KMS-11 (cell line): ENCODE data around the gene BGN.

Experiments used
- H2AFZ ChIP-seq: fragments of 200-600 bp; sonication (generic); 2 replicates; pipeline ENCODE4 v1.6.1; 2016; ENCODE audit warnings: antibody characterized with exemption, mixed run types, low read depth
- H3K27ac ChIP-seq: fragments of 200-600 bp; sonication (generic); 2 replicates; pipeline ENCODE4 v1.6.1; 2016; ENCODE audit warnings: mild to moderate bottlenecking, mixed run types
- H3K27me3 ChIP-seq: fragments of 200-600 bp; sonication (generic); 2 replicates; pipeline ENCODE4 v1.6.1; 2017; ENCODE audit warnings: mild to moderate bottlenecking, low read depth, mixed run types, moderate library complexity; ENCODE audit not compliant: insufficient read depth
- H3K36me3 ChIP-seq: fragments of 200-600 bp; sonication (generic); 2 replicates; pipeline ENCODE4 v1.6.1; 2017; ENCODE audit warnings: mild to moderate bottlenecking, mixed run types; ENCODE audit not compliant: insufficient read depth
- H3K4me1 ChIP-seq: fragments of 200-600 bp; sonication (generic); 2 replicates; pipeline ENCODE4 v1.6.1; 2016; ENCODE audit warnings: mild to moderate bottlenecking, low read depth, mixed run types; ENCODE audit not compliant: poor library complexity, severe bottlenecking
- H3K4me2 ChIP-seq: fragments of 200-600 bp; sonication (generic); 2 replicates; pipeline ENCODE4 v1.7.0; 2016; ENCODE audit warnings: mild to moderate bottlenecking, mixed run types
- H3K4me3 ChIP-seq: fragments of 200-600 bp; sonication (generic); IDR thresholded peaks from 2 replicates; pipeline ENCODE4 v1.6.1; 2017; ENCODE audit warnings: low read depth, low read length, mixed read lengths; ENCODE audit not compliant: insufficient read depth
- H3K79me2 ChIP-seq: fragments of 200-600 bp; sonication (generic); 2 replicates; pipeline ENCODE4 v1.6.1; 2016; ENCODE audit warnings: low read depth, mixed run types; ENCODE audit not compliant: insufficient read depth
- H3K9ac ChIP-seq: fragments of 200-600 bp; sonication (generic); 2 replicates; pipeline ENCODE4 v1.6.1; 2016; ENCODE audit warnings: mild to moderate bottlenecking, mixed run types
- H4K20me1 ChIP-seq: fragments of 200-600 bp; sonication (generic); 2 replicates; pipeline ENCODE4 v1.6.1; 2016; ENCODE audit warnings: mild to moderate bottlenecking, mixed run types; ENCODE audit not compliant: insufficient read depth
- TF ChIP-seq, protein P1 (sequence below): fragments of 200-600 bp; sonication (generic); conservative IDR thresholded peaks from 2 replicates; pipeline ENCODE4 v1.6.1; 2017; ENCODE audit warnings: low read depth, mild to moderate bottlenecking, antibody characterized with exemption, low read length, moderate library complexity, mixed read lengths

Gene BGN

DNA sequence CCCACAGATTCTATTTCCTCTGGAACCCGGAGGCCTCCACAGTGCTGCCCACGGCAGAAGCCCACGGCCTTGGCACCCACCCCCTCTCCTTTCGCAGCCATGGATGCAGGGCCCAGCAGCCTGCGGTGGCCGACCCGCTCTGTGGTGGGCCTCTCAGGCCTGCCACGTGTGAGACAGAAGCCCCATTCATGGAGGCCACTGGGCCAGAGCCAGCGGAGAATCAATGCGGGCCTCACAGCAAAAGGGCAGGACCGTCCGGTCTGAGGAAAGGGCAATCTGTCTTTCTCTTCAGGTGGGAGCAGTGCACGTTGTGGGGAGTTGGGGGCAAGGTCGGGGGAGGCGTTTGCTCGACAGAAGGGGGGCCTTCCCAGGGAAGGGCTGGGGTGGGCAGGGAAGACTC lies 16.0 kb upstream of the BGN start:
- Histone ChIP-seq H3K4me1 (no peaks in the 10 kb centered on the region), H3K9ac (no peak overlapping the region), H4K20me1 (no peaks in the 10 kb centered on the region), H3K27ac (no peak overlapping the region), H3K4me2 (no peak overlapping the region), H3K79me2 (no peaks in the 10 kb centered on the region), H3K36me3 (no peaks in the 10 kb centered on the region), H3K27me3 (peaks cover 15% of the 10 kb centered on the region; the same call in 1 of the 2 replicates), H3K4me3 (no peak overlapping the region), H2AFZ (no peak overlapping the region)
- TF ChIP-seq, protein P1, sequence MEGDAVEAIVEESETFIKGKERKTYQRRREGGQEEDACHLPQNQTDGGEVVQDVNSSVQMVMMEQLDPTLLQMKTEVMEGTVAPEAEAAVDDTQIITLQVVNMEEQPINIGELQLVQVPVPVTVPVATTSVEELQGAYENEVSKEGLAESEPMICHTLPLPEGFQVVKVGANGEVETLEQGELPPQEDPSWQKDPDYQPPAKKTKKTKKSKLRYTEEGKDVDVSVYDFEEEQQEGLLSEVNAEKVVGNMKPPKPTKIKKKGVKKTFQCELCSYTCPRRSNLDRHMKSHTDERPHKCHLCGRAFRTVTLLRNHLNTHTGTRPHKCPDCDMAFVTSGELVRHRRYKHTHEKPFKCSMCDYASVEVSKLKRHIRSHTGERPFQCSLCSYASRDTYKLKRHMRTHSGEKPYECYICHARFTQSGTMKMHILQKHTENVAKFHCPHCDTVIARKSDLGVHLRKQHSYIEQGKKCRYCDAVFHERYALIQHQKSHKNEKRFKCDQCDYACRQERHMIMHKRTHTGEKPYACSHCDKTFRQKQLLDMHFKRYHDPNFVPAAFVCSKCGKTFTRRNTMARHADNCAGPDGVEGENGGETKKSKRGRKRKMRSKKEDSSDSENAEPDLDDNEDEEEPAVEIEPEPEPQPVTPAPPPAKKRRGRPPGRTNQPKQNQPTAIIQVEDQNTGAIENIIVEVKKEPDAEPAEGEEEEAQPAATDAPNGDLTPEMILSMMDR, result no peak

DNA sequence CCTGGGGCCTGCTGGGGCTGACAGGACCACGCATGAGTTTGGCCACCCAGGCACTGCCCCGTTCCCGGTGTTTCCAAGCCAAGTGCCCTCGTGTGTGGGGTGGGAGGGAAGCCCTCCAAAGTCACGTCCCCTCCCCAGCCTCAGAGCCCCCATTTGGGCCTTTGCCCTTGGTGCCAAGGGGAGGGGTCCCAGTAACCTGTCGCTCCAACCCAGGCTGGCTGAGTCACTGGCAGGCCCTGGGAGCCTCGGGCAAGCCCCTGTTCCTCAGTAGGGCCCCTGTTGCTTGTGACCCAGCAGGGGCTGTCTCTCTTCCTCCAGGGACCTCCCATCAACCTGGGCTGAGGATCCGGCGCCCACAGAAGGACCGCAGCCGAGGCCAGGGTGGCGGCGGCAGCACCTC lies 13.7 kb upstream of the BGN start:
- H3K4me3 ChIP-seq, result no peak overlapping the region
- no peaks in the 10 kb centered on the region for H3K79me2 ChIP-seq
- H3K27ac ChIP-seq, result no peak overlapping the region
- no peak overlapping the region for H3K9ac ChIP-seq
- H3K4me2 ChIP-seq, result no peak overlapping the region
- H4K20me1 ChIP-seq, result no peaks in the 10 kb centered on the region
- H2AFZ ChIP-seq, result no peak overlapping the region
- no peaks in the 10 kb centered on the region for H3K4me1 ChIP-seq
- peaks cover 20% of the 10 kb centered on the region; the same call in 1 of the 2 replicates for H3K27me3 ChIP-seq
- H3K36me3 ChIP-seq, result no peaks in the 10 kb centered on the region
- TF ChIP-seq, protein P1, result no peak

GRCh38 chrX:153482376-153483015 lies 12.3 kb upstream of the BGN start:
- Histone ChIP-seq H3K4me2 (no peak overlapping the region), H3K4me3 (no peak overlapping the region), H3K36me3 (no peaks in the 10 kb centered on the region), H3K27me3 (peaks cover 16% of the 10 kb centered on the region; the same call in 1 of the 2 replicates), H2AFZ (no peak overlapping the region), H4K20me1 (no peaks in the 10 kb centered on the region), H3K9ac (no peak overlapping the region), H3K27ac (no peak overlapping the region), H3K79me2 (no peaks in the 10 kb centered on the region), H3K4me1 (no peaks in the 10 kb centered on the region)
- TF ChIP-seq, protein P1, result no peak

- Histone ChIP-seq H3K79me2 (no peaks in the 10 kb centered on the region), H3K4me2 (no peak overlapping the region), H3K27me3 (peaks cover 17% of the 10 kb centered on the region; the same call in 1 of the 2 replicates), H3K36me3 (no peaks in the 10 kb centered on the region), H3K4me3 (no peak overlapping the region), H3K9ac (no peak overlapping the region), H4K20me1 (no peaks in the 10 kb centered on the region), H3K4me1 (no peaks in the 10 kb centered on the region), H2AFZ (no peak overlapping the region), H3K27ac (no peak overlapping the region)
- TF ChIP-seq, protein P1, result no peak
Observed at GRCh38 chrX:153485396-153486080, 9.2 kb upstream of the BGN start.
